Measurements from ENCODE around the gene TFPI. TPM values are rescaled to one million over a fixed set of nuclear protein-coding genes. Genes with fewer than 3 reads are reported as not detected.

The TFPI gene
- total RNA-seq, 1 donor from 2014 or later: 0.59 TPM

- no peak for DNase-seq
- no peaks in the 10 kb centered on the region for H3K4me1 Mint-ChIP-seq (ENCODE audit: low read depth, unreplicated experiment)
- H3K27me3 Mint-ChIP-seq (ENCODE audit: unreplicated experiment): peaks cover 1% of the 10 kb centered on the region
- no peaks in the 10 kb centered on the region for H3K36me3 Mint-ChIP-seq (ENCODE audit: unreplicated experiment)
- H3K4me3 Mint-ChIP-seq (ENCODE audit: unreplicated experiment): no peak overlapping the region
- no peak for TF ChIP-seq CTCF (IDR thresholded peaks at IDR 0.05; ENCODE audit: partially characterized antibody, unreplicated experiment)
- no peak overlapping the region for H3K27ac Mint-ChIP-seq (ENCODE audit: unreplicated experiment)
- H3K9me3 Mint-ChIP-seq (ENCODE audit: unreplicated experiment): no peaks in the 10 kb centered on the region
Observed at GRCh38 chr2:187415449-187415848, 138.8 kb downstream of the TFPI start.

Other genes starting within 250 kb of the TFPI start
- gene CALCRL, start 106.2 kb downstream of the TFPI start, total RNA-seq (ENCODE audit: unreplicated experiment): 2.1 TPM